Measurements from ENCODE around the gene PRKCH.

DNA sequence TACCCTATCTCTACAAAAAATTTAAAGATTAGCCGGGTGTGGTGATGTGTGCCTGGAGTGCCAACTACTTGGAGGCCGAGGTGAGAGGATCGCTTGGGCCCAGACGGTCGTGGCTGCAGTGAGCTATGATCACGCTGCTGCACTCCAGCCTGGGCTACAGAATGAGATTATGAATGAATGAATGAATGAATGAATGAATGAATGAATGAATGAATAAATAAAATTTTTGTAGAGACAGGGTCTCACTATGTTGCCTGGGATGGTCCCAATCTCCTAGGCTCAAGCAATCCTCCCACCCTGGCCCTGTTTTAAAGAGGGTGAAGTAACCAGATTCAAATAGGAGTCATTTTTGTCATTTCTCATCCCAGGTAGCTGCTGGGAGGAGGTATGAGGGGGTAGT is 197.7 kb downstream of the PRKCH start:
- no peak for TF ChIP-seq POLR2A (IDR thresholded peaks at IDR 0.05)
- TF ChIP-seq, protein P1, sequence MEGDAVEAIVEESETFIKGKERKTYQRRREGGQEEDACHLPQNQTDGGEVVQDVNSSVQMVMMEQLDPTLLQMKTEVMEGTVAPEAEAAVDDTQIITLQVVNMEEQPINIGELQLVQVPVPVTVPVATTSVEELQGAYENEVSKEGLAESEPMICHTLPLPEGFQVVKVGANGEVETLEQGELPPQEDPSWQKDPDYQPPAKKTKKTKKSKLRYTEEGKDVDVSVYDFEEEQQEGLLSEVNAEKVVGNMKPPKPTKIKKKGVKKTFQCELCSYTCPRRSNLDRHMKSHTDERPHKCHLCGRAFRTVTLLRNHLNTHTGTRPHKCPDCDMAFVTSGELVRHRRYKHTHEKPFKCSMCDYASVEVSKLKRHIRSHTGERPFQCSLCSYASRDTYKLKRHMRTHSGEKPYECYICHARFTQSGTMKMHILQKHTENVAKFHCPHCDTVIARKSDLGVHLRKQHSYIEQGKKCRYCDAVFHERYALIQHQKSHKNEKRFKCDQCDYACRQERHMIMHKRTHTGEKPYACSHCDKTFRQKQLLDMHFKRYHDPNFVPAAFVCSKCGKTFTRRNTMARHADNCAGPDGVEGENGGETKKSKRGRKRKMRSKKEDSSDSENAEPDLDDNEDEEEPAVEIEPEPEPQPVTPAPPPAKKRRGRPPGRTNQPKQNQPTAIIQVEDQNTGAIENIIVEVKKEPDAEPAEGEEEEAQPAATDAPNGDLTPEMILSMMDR (IDR thresholded peaks at IDR 0.05) = no peak
